ENCODE results near the gene PPM1F.
A peak's percentile ranks its signal among the peaks of the same experiment; 100 is the strongest.

The PPM1F gene

DNA sequence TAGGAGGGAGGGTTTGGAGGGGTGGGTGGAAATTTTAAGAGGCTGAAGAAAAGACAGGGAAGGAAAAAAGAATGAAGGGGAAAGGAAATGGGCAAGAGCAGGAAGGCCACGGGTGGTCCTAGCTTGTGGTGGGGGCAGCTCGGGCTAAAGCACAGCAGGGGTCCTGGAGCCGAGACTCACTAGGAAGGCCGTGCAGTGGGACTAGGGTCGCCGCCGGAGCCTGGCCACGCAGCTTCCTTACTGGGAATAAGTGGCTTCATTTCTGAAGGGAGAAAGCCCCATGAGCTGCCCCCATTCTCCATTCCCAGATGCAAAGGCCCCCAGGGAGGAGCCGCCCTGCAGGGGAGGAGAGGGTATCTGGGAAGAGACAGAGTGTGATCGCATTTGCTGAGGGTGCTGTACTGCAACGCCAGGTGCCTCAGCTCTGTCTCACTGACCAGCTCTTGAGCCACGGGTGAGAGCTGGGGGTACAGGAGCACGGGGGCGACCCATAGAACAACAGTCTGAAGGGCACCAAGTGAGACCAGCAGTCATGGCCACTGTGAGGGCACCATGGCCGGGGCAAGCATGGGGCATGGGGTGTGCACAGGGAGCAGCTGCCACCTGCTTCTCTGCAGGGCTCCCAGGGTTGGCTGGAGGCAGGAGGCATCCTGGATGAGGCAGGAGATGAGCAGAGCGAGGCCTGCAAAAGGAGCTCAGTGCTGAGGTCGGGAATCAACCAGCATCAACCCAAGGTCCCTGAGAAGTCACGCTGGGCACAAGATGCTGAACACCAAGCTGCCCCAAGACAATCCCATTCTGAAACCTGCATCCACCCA, 18.4 kb upstream of the PPM1F start:
- DNase-seq (ENCODE audit: insufficient read length, low spot score) (no peak), FAIRE-seq (no peak)
- no peak for TF ChIP-seq POLR2A (IDR thresholded peaks at IDR 0.05; ENCODE audit: low read depth, low read length)

DNA sequence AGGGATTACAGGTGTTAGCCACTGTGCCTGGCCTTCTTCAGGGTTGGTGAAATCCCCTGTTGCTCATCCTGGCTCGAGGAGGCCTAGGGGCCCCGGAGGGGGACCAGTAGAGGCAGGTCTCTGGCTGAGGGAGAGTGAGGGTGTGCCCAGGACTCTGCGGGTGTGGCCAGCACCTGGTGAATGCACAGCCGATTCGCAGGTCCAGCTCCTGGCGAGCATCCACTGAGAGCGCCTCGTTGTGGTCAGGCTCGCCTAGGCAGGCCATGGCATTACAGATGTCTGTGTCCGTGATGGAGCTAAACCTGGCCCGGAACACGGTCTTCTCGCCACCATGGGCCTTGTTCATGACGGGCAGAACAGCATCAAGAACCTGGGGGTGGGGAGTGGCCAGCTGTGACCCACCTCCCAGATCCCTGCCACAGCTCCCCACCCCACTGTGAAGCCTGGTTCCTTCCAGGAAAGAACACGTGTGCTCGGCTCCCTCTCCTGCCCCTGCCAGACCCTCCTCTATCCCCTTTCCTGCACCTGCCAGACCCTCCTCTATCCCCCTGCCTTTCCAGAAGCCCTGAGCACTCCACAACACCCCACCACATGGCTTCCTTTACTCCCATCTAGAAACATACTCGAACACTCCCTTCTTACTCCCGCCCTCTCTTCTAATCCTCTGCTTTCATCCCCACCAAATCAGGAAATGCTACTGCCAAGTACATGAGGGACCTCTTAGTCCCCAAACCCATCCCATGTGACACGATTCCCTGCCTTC, 17.6 kb upstream of the PPM1F start:
- FAIRE-seq (no peak), DNase-seq (ENCODE audit: insufficient read length, low spot score) (no peak)
- TF ChIP-seq POLR2A (IDR thresholded peaks at IDR 0.05; ENCODE audit: low read depth, low read length): no peak

DNA sequence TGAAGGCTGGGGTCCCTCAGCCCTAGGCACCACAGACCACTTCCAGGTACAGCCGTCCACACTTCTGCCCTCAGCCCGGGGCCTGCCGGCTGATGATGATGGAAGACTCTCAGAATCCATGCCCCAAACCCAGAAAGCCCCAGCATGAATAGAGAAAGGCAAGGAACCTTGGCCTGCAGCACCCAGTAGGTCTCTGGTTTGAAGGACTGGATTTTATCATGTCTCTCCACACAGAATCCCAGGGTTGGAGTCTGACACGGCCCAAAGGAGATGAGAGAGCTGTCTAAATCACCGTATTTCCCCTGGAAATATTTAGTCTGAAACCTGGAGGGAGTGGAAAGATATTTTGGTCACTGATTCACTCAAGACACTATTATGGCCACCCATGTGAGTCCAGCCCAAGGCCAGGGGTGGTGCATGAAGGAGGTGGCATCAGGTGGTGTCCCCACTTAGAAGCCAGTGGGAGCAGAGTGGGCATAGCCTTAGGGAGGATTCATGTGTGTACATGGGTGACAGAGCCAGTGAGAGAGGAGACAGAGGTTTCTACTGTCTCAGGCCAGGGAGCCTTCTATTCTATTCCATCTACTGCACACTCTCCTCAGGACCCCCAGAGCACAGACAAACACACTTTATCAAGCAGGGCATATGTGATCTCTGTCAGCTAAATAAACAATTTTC, 15.9 kb upstream of the PPM1F start:
- no peak for TF ChIP-seq POLR2A (IDR thresholded peaks at IDR 0.05; ENCODE audit: low read depth, low read length)
- DNase-seq (ENCODE audit: insufficient read length, low spot score) (no peak), FAIRE-seq (no peak)

DNA sequence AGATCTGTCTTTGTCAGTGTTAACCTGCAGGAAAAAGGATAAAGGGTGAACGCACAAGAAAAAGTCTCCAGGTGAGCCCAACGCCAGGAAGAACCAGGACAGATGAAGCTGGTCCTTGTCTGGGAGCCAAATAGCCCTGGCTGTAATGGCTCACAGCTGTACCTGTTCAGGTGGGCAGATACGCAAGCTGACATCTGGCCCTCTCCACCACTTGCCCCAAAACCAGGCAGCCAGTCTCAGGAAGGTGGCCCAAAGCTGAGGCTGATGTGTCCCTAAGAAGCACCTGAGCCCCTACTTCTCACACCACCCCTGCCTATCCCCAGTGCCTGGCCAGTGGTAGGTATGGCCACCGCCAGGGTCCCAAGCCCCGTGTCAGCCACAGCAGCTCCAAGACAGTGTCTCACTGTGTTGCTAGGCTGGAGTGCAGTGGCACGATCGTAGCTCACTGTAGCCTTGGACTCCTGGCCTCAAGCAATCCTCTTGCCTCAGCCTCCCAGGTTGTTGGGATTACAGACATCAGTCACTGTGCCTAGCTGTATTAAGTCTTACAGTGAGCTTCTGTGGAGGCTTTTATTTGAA, 15.1 kb upstream of the PPM1F start:
- TF ChIP-seq POLR2A (IDR thresholded peaks at IDR 0.05; ENCODE audit: low read depth, low read length): no peak
- FAIRE-seq (no peak), DNase-seq (ENCODE audit: insufficient read length, low spot score) (no peak)

- no peak for FAIRE-seq
Measured at GRCh38 chr22:21966643-21967516, 14.2 kb upstream of the PPM1F start.

GRCh38 chr22:21965762-21966288, 13.2 kb upstream of the PPM1F start:
- FAIRE-seq: no peak
- no peak for TF ChIP-seq POLR2A (IDR thresholded peaks at IDR 0.05; ENCODE audit: low read depth, low read length)
- DNase-seq (ENCODE audit: insufficient read length, low spot score): no peak

More at GRCh38 chr22:21966643-21967516, 14.2 kb upstream of the PPM1F start:
- no peak for TF ChIP-seq POLR2A (IDR thresholded peaks at IDR 0.05; ENCODE audit: low read depth, low read length)
- DNase-seq (ENCODE audit: insufficient read length, low spot score): no peak

DNA sequence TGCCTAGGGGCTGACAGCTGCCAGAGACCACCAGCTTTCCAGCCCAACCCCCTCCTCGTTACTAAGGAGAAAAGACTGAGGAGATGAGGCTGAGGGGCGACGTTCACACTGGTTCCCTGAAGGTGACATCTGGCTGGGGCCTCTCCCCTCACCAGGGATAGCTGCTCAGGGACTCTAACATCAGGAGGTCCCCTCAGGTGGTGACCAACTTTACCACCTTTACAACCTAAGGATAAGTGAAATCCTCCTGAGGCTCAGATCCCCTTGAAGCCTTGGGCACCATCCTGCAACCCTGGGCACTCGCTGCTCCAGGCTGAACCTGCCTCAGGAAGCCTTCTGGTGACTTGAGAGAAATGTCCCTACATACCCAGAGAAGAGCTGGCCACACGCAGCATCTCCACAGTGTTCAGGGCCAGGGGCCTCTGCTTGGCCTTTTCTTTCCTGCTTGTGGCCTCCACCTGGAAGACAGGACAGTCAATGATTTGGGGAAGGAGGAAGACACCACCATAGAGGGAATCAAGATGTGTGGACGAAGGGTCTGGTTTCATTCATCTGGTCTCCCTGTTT, 12.4 kb upstream of the PPM1F start:
- DNase-seq (ENCODE audit: insufficient read length, low spot score) (no peak), FAIRE-seq (no peak)
- no peak for TF ChIP-seq POLR2A (IDR thresholded peaks at IDR 0.05; ENCODE audit: low read depth, low read length)

DNA sequence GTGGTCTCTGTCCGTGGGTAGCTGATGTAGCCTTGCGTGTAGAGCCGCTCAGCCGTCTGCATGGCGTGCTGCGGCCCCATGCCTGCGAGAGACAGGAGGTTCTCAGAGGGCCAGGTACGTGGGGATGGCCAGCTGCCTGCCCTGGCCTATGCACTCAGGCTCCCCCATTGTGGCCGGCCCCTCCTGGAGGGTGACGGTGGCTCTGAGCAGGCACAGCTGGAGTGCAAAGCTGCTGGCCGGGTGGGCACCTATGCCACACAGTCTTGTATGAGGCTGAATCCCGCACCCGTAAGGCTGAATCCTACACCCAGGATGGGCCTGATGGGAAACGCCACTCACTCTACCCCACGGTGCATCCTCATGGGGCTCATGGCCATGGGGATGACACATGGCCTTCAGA, 11.6 kb upstream of the PPM1F start:
- TF ChIP-seq POLR2A (IDR thresholded peaks at IDR 0.05; ENCODE audit: low read depth, low read length): no peak
- DNase-seq (ENCODE audit: insufficient read length, low spot score): no peak
- no peak for FAIRE-seq

DNA sequence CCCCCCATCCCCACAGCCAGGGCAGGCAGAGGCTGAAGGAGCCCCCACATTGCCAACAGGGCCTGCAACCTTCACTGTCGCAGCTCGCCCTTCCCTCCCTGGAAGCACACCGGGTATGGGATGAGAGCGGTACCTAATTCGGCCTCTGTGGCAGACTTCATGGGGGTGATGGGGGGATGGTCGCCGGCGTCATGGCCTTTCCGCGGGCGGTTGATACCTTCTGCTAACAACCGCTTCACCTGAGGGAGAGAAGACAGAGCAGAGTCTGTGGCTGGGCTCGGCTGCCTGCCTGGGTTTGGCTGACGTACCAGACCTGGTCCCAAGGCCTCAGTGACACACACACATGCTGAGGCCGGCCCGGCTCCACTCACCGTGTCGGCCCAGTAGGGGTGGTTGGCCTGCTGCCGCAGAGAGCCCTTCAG, 11.2 kb upstream of the PPM1F start:
- FAIRE-seq (no peak), DNase-seq (ENCODE audit: insufficient read length, low spot score) (no peak)
- no peak for TF ChIP-seq POLR2A (IDR thresholded peaks at IDR 0.05; ENCODE audit: low read depth, low read length)

GRCh38 chr22:21963286-21963685, 10.6 kb upstream of the PPM1F start:
- DNase-seq (ENCODE audit: insufficient read length, low spot score) (no peak), FAIRE-seq (no peak)
- no peak for TF ChIP-seq POLR2A (IDR thresholded peaks at IDR 0.05; ENCODE audit: low read depth, low read length)

- FAIRE-seq (no peak), DNase-seq (ENCODE audit: insufficient read length, low spot score) (no peak)
- TF ChIP-seq POLR2A (IDR thresholded peaks at IDR 0.05; ENCODE audit: low read depth, low read length): no peak
Measured at GRCh38 chr22:21962655-21962949, 10.0 kb upstream of the PPM1F start.

- no peak for FAIRE-seq
- DNase-seq (ENCODE audit: insufficient read length, low spot score): peak; percentile 41
- TF ChIP-seq POLR2A (IDR thresholded peaks at IDR 0.05; ENCODE audit: low read depth, low read length): no peak
Measured at GRCh38 chr22:21961886-21962654, 9.4 kb upstream of the PPM1F start.

All from H54 (cell line).